K562 (cell line): Measurements from ENCODE around the gene SOCS2. TPM values are rescaled to one million over a fixed set of nuclear protein-coding genes. Genes with fewer than 3 reads are reported as not detected.

Source experiments
- CBFA2T2 ChIP-seq: fragments of 450-650 bp; conservative IDR thresholded peaks from 2 replicates; pipeline ENCODE4 v1.6.1; 2017; ENCODE audit warnings: mild to moderate bottlenecking
- CBFA2T3 ChIP-seq: fragments of 450-650 bp; IDR thresholded peaks from 2 replicates; pipeline ENCODE4 v1.6.1; 2017
- DPF2 ChIP-seq: fragments of 450-650 bp; IDR thresholded peaks from 2 replicates; pipeline ENCODE4 v1.6.1; 2016
- HNRNPLL ChIP-seq: fragments of 200-400 bp; formaldehyde crosslinking; IDR thresholded peaks from 2 replicates; pipeline ENCODE4 v1.6.1; 2017; ENCODE audit warnings: low read length, low read depth, mild to moderate bottlenecking; ENCODE audit not compliant: poor library complexity, severe bottlenecking
- LEF1 ChIP-seq: fragments of 450-650 bp; IDR thresholded peaks from 2 replicates; pipeline ENCODE4 v1.6.1; 2016; ENCODE audit warnings: mild to moderate bottlenecking
- MAZ ChIP-seq, 2 experiments: fragments of 450-650 bp in 1 of 2; sonication (generic) in 1 of 2; formaldehyde crosslinking; IDR thresholded peaks in 1 of 2; conservative IDR thresholded peaks in 1 of 2; 2 replicates each; pipeline versions ENCODE4 v1.4.0 to v1.5.0; 2020; ENCODE audit warnings: mild to moderate bottlenecking in 1 of 2, missing genetic modification reagents in 1 of 2
- MYNN ChIP-seq, 2 experiments: sonication (generic); formaldehyde crosslinking in 1 of 2; IDR thresholded peaks; 2 replicates each; pipeline versions ENCODE4 v1.5.0 to v1.6.1; 2016 to 2020; ENCODE audit warnings: antibody characterized with exemption in 1 of 2, missing genetic modification reagents in 1 of 2
- PRDM10 ChIP-seq: fragments of 450-650 bp; IDR thresholded peaks from 2 replicates; pipeline ENCODE4 v1.6.1; 2018; ENCODE audit not compliant: partially characterized antibody
- RCOR1 ChIP-seq, 2 experiments: IDR thresholded peaks; 2 replicates each; pipeline ENCODE4 v1.6.1; 2012; ENCODE audit warnings: low read depth in 2 of 2, low read length in 2 of 2, borderline replicate concordance in 1 of 2, improper control_type of control experiment in 1 of 2
- SIN3B ChIP-seq: fragments of 450-650 bp; IDR thresholded peaks from 2 replicates; pipeline ENCODE4 v1.6.1; 2017; ENCODE audit warnings: low read depth, mild to moderate bottlenecking, moderate library complexity
- SMARCE1 ChIP-seq: fragments of 450-650 bp; IDR thresholded peaks from 2 replicates; pipeline ENCODE4 v1.7.1; 2016; ENCODE audit warnings: mild to moderate bottlenecking
- VEZF1 ChIP-seq: fragments of 200-800 bp; sonication (Bioruptor generic); IDR thresholded peaks from 2 replicates; pipeline ENCODE4 v1.6.1; 2017; ENCODE audit warnings: missing genetic modification characterization, missing compliant biosample characterization
- ZBTB1 ChIP-seq: sonication (generic); formaldehyde crosslinking; IDR thresholded peaks from 2 replicates; pipeline ENCODE4 v1.8.1; 2023; ENCODE audit warnings: missing genetic modification reagents, low read depth, mild to moderate bottlenecking, borderline replicate concordance
- ZMIZ1 ChIP-seq, 2 experiments: fragments of 150-350 bp in 1 of 2; IDR thresholded peaks; 2 replicates each; pipeline ENCODE4 v1.6.1; 2012 to 2016; ENCODE audit warnings: low read depth in 2 of 2, low read length in 2 of 2, mild to moderate bottlenecking in 1 of 2, moderate library complexity in 1 of 2
- ZNF197 ChIP-seq: fragments of 200-800 bp; sonication (Bioruptor generic); IDR thresholded peaks from 2 replicates; pipeline ENCODE4 v1.6.1; 2016; ENCODE audit warnings: low read depth, missing genetic modification characterization, missing compliant biosample characterization
- polyA plus RNA-seq, 8 experiments: library from polyadenylated mRNA; depleted of rRNA in 4 of 8; stranded (reverse) in 5 of 8; unstranded in 3 of 8; fragments of >200 nt; fragmentation: Nextera tagmentation in 2 of 8; fragmentation: Illumina TruSeq in 1 of 8; extraction: Ambion mirVana in 2 of 8; extraction: Trizol in 1 of 8; gene quantifications; 2 replicates each; pipeline versions ENCODE4 v1.2.1 to v1.2.3, GENCODE V29; 2011 to 2014; ENCODE audit warnings: inconsistent platforms in 1 of 8, missing spikeins in 1 of 8
- total RNA-seq, 7 experiments: library from RNA; depleted of rRNA in 6 of 7; stranded (reverse); fragments of >200 nt in 6 of 7; fragmentation: Illumina TruSeq in 2 of 7; extraction: Trizol in 2 of 7; gene quantifications; 2 replicates each; pipeline versions ENCODE4 v1.2.1 to v1.2.3, GENCODE V29; 2011 to 2021; ENCODE audit warnings: low replicate concordance in 1 of 7
- TF ChIP-seq, protein P1 (sequence below): conservative IDR thresholded peaks from 2 replicates; pipeline ENCODE4 v1.6.1; 2011; ENCODE audit warnings: low read depth, mild to moderate bottlenecking, low read length; ENCODE audit not compliant: control insufficient read depth

The SOCS2 gene
- total and polyA plus RNA-seq, 9 of the 15 experiments (the other 6 are each of a cell fraction or from before 2014, with no cell fraction given): 37.0 to 162 (median 98.7) TPM

- TF ChIP-seq PRDM10 (peak; percentile 47), ZNF197 (0 out of 2 replicates have a peak, but pooled peaks have one; percentile 1), ZMIZ1 (IDR thresholded peaks at IDR 0.05; ENCODE audit: low read depth in 2 of 2, low read length in 2 of 2) (0 out of 4 replicates have a peak, but pooled peaks of 1 of the 2 experiments have one; percentile 10), LEF1 (peak; percentile 60), MYNN (IDR thresholded peaks at IDR 0.05) (peak; percentile 67), MYNN (CRISPR knock-in tag; IDR thresholded peaks at IDR 0.05) (no peak), CBFA2T2 (peak; percentile 33; the same call in 1 of the 2 replicates), MAZ (CRISPR knock-in tag; conservative IDR thresholded peaks at IDR 0.05 in 1 of 2, IDR thresholded peaks at IDR 0.05 in 1 of 2) (peak in 1 of 2 experiments; percentile 3; a peak in 1 of 4 replicates), VEZF1 (peak; percentile 61), HNRNPLL (no peak), RCOR1 (IDR thresholded peaks at IDR 0.05; ENCODE audit: borderline replicate concordance in 1 of 2, low read depth in 2 of 2, low read length in 2 of 2) (peak in 1 of 2 experiments; percentile 81; a peak in 2 of 4 replicates), SIN3B (peak; percentile 55; the same call in 1 of the 2 replicates), ZBTB1 (CRISPR knock-in tag) (peak; percentile 98), DPF2 (peak; percentile 81), CBFA2T3 (peak; percentile 74), SMARCE1 (peak; percentile 62)
- TF ChIP-seq, protein P1, sequence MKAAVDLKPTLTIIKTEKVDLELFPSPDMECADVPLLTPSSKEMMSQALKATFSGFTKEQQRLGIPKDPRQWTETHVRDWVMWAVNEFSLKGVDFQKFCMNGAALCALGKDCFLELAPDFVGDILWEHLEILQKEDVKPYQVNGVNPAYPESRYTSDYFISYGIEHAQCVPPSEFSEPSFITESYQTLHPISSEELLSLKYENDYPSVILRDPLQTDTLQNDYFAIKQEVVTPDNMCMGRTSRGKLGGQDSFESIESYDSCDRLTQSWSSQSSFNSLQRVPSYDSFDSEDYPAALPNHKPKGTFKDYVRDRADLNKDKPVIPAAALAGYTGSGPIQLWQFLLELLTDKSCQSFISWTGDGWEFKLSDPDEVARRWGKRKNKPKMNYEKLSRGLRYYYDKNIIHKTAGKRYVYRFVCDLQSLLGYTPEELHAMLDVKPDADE: 0 out of 2 replicates have a peak, but pooled peaks have one; percentile 27
Measured at GRCh38 chr12:93571925-93572711, at the start of gene SOCS2 (continued).
